GM12878 (cell line): Measurements from ENCODE around the gene MICAL3. TPM values are rescaled to one million over a fixed set of nuclear protein-coding genes. Genes with fewer than 3 reads are reported as not detected.

Experiments
- ATAC-seq: fragments of 200-7000 bp; cut with Tn5 transposase; 3 replicates; pipeline ENCODE4 v1.9.1; 2020; ENCODE audit warnings: mild to moderate bottlenecking, moderate library complexity
- BruUV-seq: library from RNA; stranded (reverse); fragments of 400-500 nt; replicated peaks from 2 replicates; lab custom pipeline; 2021; lab: Mats Ljungman, UMichigan
- CTCF ChIA-PET: fragments of 300-600 bp; sonication (Branson Sonifier 250); formaldehyde crosslinking; extraction: SDS; loops from one replicate; lab custom pipeline; 2021; ENCODE audit warnings: inconsistent platforms; lab: Yijun Ruan, JAX
- POLR2A ChIA-PET: fragments of 350-600 bp; formaldehyde crosslinking; extraction: SDS; loops from one replicate; lab custom pipeline; 2021; ENCODE audit warnings: inconsistent platforms; lab: Charles Lee
- RAD21 ChIA-PET: fragments of 300-600 bp; sonication (Branson Sonifier 250); formaldehyde crosslinking; loops from one replicate; lab custom pipeline; 2023; ENCODE audit warnings: antibody characterized with exemption; ENCODE audit not compliant: unreplicated experiment; lab: Charles Lee
- SMC1A ChIA-PET: fragments of 300-600 bp; sonication (Branson Sonifier 250); formaldehyde crosslinking; loops from one replicate; lab custom pipeline; 2023; ENCODE audit not compliant: unreplicated experiment, uncharacterized antibody; lab: Charles Lee
- DNase-seq: peaks from one replicate; pipeline ENCODE4 v3.0.0-alpha.2; 2011; ENCODE audit warnings: low read depth, low spot score
- FAIRE-seq: peaks from 3 replicates; lab custom pipeline; 2011; peaks lifted over from hg19 to GRCh38; lab: Jason Lieb, UNC
- H2AFZ ChIP-seq: 2 replicates; pipeline ENCODE4 v1.6.0; 2011; ENCODE audit warnings: low read depth, low read length, control low read depth; ENCODE audit not compliant: control insufficient read depth
- H3K27ac ChIP-seq: 2 replicates; pipeline ENCODE4 v1.5.1; 2011; ENCODE audit warnings: control low read depth; ENCODE audit not compliant: control insufficient read depth, insufficient read depth
- H3K27me3 ChIP-seq, 2 experiments: replicated peaks in 1 of 2; 2 replicates each; pipeline versions ENCODE4 v1.6.0 to v1.6.1; 2011; ENCODE audit warnings: low read length in 1 of 2; ENCODE audit not compliant: control insufficient read depth in 2 of 2, insufficient read depth in 2 of 2
- H3K36me3 ChIP-seq, 2 experiments: 2 replicates each; pipeline ENCODE4 v1.5.1; 2011; ENCODE audit warnings: low read length in 1 of 2; ENCODE audit not compliant: control insufficient read depth in 2 of 2, insufficient read depth in 2 of 2
- H3K4me1 ChIP-seq: 2 replicates; pipeline ENCODE4 v1.6.1; 2011; ENCODE audit warnings: mild to moderate bottlenecking, low read length, moderate library complexity, mixed read lengths; ENCODE audit not compliant: control insufficient read depth, insufficient read depth
- H3K4me2 ChIP-seq: 2 replicates; pipeline ENCODE4 v1.6.0; 2011; ENCODE audit warnings: control low read depth; ENCODE audit not compliant: control insufficient read depth, insufficient read depth
- H3K4me3 ChIP-seq: fragments of 200-600 bp; sonication (generic); 2 replicates; pipeline ENCODE4 v1.5.1; 2016
- H3K79me2 ChIP-seq: 2 replicates; pipeline ENCODE4 v1.6.0; 2011; ENCODE audit warnings: low read length; ENCODE audit not compliant: control insufficient read depth, insufficient read depth
- H3K9ac ChIP-seq: 2 replicates; pipeline ENCODE4 v1.8.0; 2011; ENCODE audit warnings: low read length, control low read depth, mixed read lengths; ENCODE audit not compliant: control insufficient read depth, insufficient read depth
- H3K9me3 ChIP-seq: replicated peaks from 3 replicates; pipeline ENCODE4 v1.5.1; 2011; ENCODE audit warnings: mild to moderate bottlenecking, low read length; ENCODE audit not compliant: control insufficient read depth, insufficient read depth
- H4K20me1 ChIP-seq: 2 replicates; pipeline ENCODE4 v1.6.0; 2011; ENCODE audit not compliant: control insufficient read depth, insufficient read depth
- BHLHE40 ChIP-seq, 2 experiments: fragments of 450-650 bp in 1 of 2; IDR thresholded peaks; 2 replicates each; pipeline ENCODE4 v1.6.1; 2011 to 2017; ENCODE audit warnings: low read depth in 2 of 2, borderline replicate concordance in 1 of 2, improper control_type of control experiment in 1 of 2, low read length in 1 of 2, mild to moderate bottlenecking in 1 of 2
- CEBPZ ChIP-seq: fragments of 150-350 bp; IDR thresholded peaks from 2 replicates; pipeline ENCODE4 v1.6.1; 2016; ENCODE audit warnings: low read depth, low read length
- ESRRA ChIP-seq: IDR thresholded peaks from 2 replicates; pipeline ENCODE4 v1.6.1; 2012; ENCODE audit warnings: mild to moderate bottlenecking, low read length, improper control_type of control experiment
- MEF2A ChIP-seq: IDR thresholded peaks from 2 replicates; pipeline ENCODE4 v1.6.1; 2011; ENCODE audit warnings: low read depth, mild to moderate bottlenecking, low read length, moderate library complexity; ENCODE audit not compliant: insufficient read depth
- NFYA ChIP-seq: IDR thresholded peaks from 2 replicates; pipeline ENCODE4 v1.6.1; 2011; ENCODE audit warnings: low read depth, mild to moderate bottlenecking, low read length, improper control_type of control experiment, borderline replicate concordance
- POLR2A ChIP-seq: IDR thresholded peaks from 2 replicates; pipeline ENCODE4 v1.6.1; 2011; ENCODE audit warnings: low read depth, mild to moderate bottlenecking, low read length
- RCOR1 ChIP-seq: conservative IDR thresholded peaks from 2 replicates; pipeline ENCODE4 v1.6.1; 2012; ENCODE audit warnings: low read depth, low read length, improper control_type of control experiment
- RELA ChIP-seq: fragments of 450-650 bp; IDR thresholded peaks from 2 replicates; pipeline ENCODE4 v1.8.0; 2014; ENCODE audit warnings: borderline replicate concordance; ENCODE audit not compliant: partially characterized antibody
- RFX5 ChIP-seq: IDR thresholded peaks from 2 replicates; pipeline ENCODE4 v1.6.1; 2011; ENCODE audit warnings: low read depth, low read length, improper control_type of control experiment
- SIN3A ChIP-seq: IDR thresholded peaks from 2 replicates; pipeline ENCODE4 v1.6.1; 2012; ENCODE audit warnings: low read depth, low read length, improper control_type of control experiment
- WGBS: methylation state at CpG from one replicate; pipeline ENCODE4 v1.1.6; 2016; ENCODE audit warnings: low lambda C conversion rate; ENCODE audit not compliant: insufficient replicate concordance, insufficient coverage; ENCODE audit errors: missing lambda C conversion rate; 5-methylcytosine and 5-hydroxymethylcytosine counted together
- in situ Hi-C: fragments of 300-500 bp; cut with MboI; formaldehyde crosslinking; loops from 9 replicates; pipeline ENCODE4 v1.14.3; 2018; ENCODE audit warnings: mixed read lengths
- intact Hi-C: fragments of 100-400 bp; cut with micrococcal nuclease; formaldehyde crosslinking; loops from one replicate; pipeline ENCODE4 v1.14.2; 2022; ENCODE audit not compliant: unreplicated experiment
- polyA plus RNA-seq, 11 experiments: library from polyadenylated mRNA; depleted of rRNA in 4 of 11; unstranded in 6 of 11; stranded (reverse) in 5 of 11; fragments of >200 nt; fragmentation: Nextera tagmentation in 4 of 11; fragmentation: Illumina TruSeq in 1 of 11; extraction: Ambion mirVana in 4 of 11; extraction: Trizol in 1 of 11; gene quantifications; 1 replicate in 1 of 11; 2 replicates in 10 of 11; pipeline versions ENCODE4 v1.2.1 to v1.2.3, GENCODE V29; 2011 to 2016; ENCODE audit warnings: inconsistent platforms in 2 of 11, missing spikeins in 2 of 11, low read depth in 1 of 11
- total RNA-seq, 4 experiments: library from RNA; depleted of rRNA in 3 of 4; stranded (reverse); fragments of >200 nt in 3 of 4; fragmentation: Illumina TruSeq in 1 of 4; extraction: Trizol in 1 of 4; gene quantifications; 2 replicates each; pipeline versions ENCODE4 v1.2.1 to v1.2.3, GENCODE V29; 2013 to 2021
- TF ChIP-seq, protein P1 (sequence below): IDR thresholded peaks from 2 replicates; pipeline ENCODE4 v1.6.1; 2011; ENCODE audit warnings: mild to moderate bottlenecking, low read depth, low read length, moderate library complexity; ENCODE audit not compliant: insufficient replicate concordance

MICAL3 gene
- total and polyA plus RNA-seq, 10 of the 15 experiments (the other 5 are each of a cell fraction or from before 2014, with no cell fraction given), result 2.6 to 92.2 (median 24.0) TPM

DNA sequence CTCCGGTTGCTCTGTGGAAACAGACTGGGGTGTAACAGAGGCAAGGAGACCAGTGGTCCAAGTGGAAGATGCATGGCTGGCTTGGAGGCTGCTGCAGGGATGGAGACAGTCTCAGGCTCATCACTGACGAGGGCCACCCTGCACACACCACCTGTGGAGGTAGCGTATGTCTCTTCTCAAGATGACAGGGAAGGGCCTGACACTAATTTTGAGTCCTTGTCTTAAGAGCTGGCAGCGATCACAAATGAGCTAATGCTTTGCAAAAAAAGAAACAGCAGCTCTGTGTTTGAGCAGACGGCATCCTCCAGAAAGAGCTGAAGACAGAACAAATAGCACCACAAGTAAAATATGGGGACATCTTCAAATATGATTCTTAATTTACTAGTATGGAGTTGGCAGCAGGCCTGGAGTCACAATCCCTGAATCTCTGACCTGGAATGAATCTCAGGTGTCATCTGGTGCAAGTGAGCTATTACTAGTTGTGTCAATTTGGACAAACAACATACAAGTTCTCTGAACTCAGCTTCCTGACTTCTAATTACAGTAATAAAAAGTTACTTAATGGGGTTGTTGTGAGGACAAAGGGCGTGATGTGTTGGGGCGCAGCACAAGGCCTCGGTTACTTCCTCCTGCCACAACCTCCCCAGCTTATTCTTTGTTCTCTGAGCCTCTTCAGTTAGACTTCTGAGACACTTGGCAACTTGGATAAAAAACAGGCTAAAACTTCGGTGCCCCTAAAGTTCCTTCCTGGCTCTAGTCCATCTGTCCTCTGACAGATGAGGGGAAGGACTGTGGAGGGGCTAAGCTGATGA, 154.9 kb downstream of the MICAL3 start:
- Histone ChIP-seq H3K27me3 (no peaks in the 10 kb centered on the region), H3K9ac (no peak overlapping the region)
- TF ChIP-seq RCOR1 (no peak), RELA (no peak), CEBPZ (no peak), BHLHE40 (IDR thresholded peaks at IDR 0.05; ENCODE audit: borderline replicate concordance in 1 of 2, low read depth in 2 of 2, low read length in 1 of 2) (no peak), SIN3A (no peak), POLR2A (no peak), ESRRA (no peak), NFYA (no peak), MEF2A (no peak), RFX5 (no peak)
- TF ChIP-seq, protein P1, sequence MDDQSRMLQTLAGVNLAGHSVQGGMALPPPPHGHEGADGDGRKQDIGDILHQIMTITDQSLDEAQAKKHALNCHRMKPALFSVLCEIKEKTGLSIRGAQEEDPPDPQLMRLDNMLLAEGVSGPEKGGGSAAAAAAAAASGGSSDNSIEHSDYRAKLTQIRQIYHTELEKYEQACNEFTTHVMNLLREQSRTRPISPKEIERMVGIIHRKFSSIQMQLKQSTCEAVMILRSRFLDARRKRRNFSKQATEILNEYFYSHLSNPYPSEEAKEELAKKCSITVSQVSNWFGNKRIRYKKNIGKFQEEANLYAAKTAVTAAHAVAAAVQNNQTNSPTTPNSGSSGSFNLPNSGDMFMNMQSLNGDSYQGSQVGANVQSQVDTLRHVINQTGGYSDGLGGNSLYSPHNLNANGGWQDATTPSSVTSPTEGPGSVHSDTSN, result no peak

More for the DNA sequence above, 154.9 kb downstream of the MICAL3 start:
- RAD21 ChIA-PET, result no interaction called here
- ATAC-seq (no peak), FAIRE-seq (no peak), DNase-seq (no peak)
- H3K4me3 ChIP-seq, result no peak overlapping the region
- WGBS, result 58% methylated on average over 9 of the region's 9 CpGs
- POLR2A ChIA-PET, result no interaction called here
- H2AFZ ChIP-seq, result no peak overlapping the region
- no TSS peak for BruUV-seq
- intact Hi-C loops, result no loop called here
- SMC1A ChIA-PET, result interaction anchor here (0.7 to 1.0 kb wide), 3 partner anchors 119 to 219 kb away, joined by 3 to 4 read pairs (median 3); no protein-coding TSS in a partner anchor
- H3K9me3 ChIP-seq, result no peaks in the 10 kb centered on the region
- no peak overlapping the region for H3K4me2 ChIP-seq
- no peaks in the 10 kb centered on the region for H4K20me1 ChIP-seq
- no peaks in the 10 kb centered on the region for H3K79me2 ChIP-seq
- H3K36me3 ChIP-seq, result peaks cover 17 to 46% of the 10 kb centered on the region in 2 experiments
- H3K27ac ChIP-seq, result no peak overlapping the region
- in situ Hi-C loops, result no loop called here
- no peaks in the 10 kb centered on the region for H3K4me1 ChIP-seq
- CTCF ChIA-PET, result interaction anchor here (0.5 to 1.9 kb wide), 2 partner anchors 207 to 285 kb away, joined by 3 to 7 read pairs; no protein-coding TSS in a partner anchor
